ENCODE data around the gene TMEM271. TPM values are rescaled to one million over a fixed set of nuclear protein-coding genes. Genes with fewer than 3 reads are reported as not detected.
"Not testable (repeated sequence)": the region's sequence is repeated elsewhere in the genome, so short reads cannot be mapped to it uniquely, and the experiment has no call there.

TMEM271 gene
- total RNA-seq, 2 donors from 2014 or later: not detected

- no peak for ATAC-seq (replicated peaks in 1 of 2)
- no peak overlapping the region for H3K4me3 Mint-ChIP-seq
- H3K9me3 Mint-ChIP-seq: peaks cover 8 to 19% of the 10 kb centered on the region in 2 donors
- H3K4me1 Mint-ChIP-seq (ENCODE audit: low read depth): no peaks in the 10 kb centered on the region
- no peak overlapping the region for H3K27ac Mint-ChIP-seq
- H3K27me3 Mint-ChIP-seq (ENCODE audit: low read depth): no peaks in the 10 kb centered on the region
- DNase-seq: no peak
- H3K36me3 Mint-ChIP-seq (ENCODE audit: insufficient read depth in 2 of 2): no peaks in the 10 kb centered on the region
Observed at GRCh38 chr4:560061-560460, 16.0 kb downstream of the TMEM271 start.

- Mint-ChIP-seq H3K4me1 (ENCODE audit: low read depth) (no peaks in the 10 kb centered on the region), H3K27ac (no peak overlapping the region), H3K9me3 (peaks cover 2 to 8% of the 10 kb centered on the region in 2 donors), H3K27me3 (ENCODE audit: low read depth) (no peaks in the 10 kb centered on the region), H3K4me3 (no peak overlapping the region), H3K36me3 (ENCODE audit: insufficient read depth in 2 of 2) (peaks cover 2 to 6% of the 10 kb centered on the region in 2 donors)
- DNase-seq: no peak
- ATAC-seq (replicated peaks in 1 of 2): no peak
Observed at GRCh38 chr4:555566-556275, 20.4 kb downstream of the TMEM271 start.

- DNase-seq; H3K36me3 Mint-ChIP-seq (ENCODE audit: insufficient read depth in 2 of 2); H3K4me3 Mint-ChIP-seq; H3K27me3 Mint-ChIP-seq (ENCODE audit: low read depth); H3K4me1 Mint-ChIP-seq (ENCODE audit: low read depth); H3K9me3 Mint-ChIP-seq; H3K27ac Mint-ChIP-seq; ATAC-seq (replicated peaks in 1 of 2): not testable (repeated sequence)
Observed at GRCh38 chr4:554793-555320, 21.2 kb downstream of the TMEM271 start.

GRCh38 chr4:552019-552418, 24.1 kb downstream of the TMEM271 start:
- Mint-ChIP-seq H3K4me3 (no peak overlapping the region), H3K4me1 (ENCODE audit: low read depth) (no peaks in the 10 kb centered on the region), H3K27me3 (ENCODE audit: low read depth) (peaks cover 12% of the 10 kb centered on the region), H3K27ac (no peak overlapping the region), H3K9me3 (peaks cover 0 to 5% of the 10 kb centered on the region in 2 donors), H3K36me3 (ENCODE audit: insufficient read depth in 2 of 2) (peaks cover 2 to 8% of the 10 kb centered on the region in 2 donors)
- DNase-seq (no peak), ATAC-seq (replicated peaks in 1 of 2) (no peak)

DNA sequence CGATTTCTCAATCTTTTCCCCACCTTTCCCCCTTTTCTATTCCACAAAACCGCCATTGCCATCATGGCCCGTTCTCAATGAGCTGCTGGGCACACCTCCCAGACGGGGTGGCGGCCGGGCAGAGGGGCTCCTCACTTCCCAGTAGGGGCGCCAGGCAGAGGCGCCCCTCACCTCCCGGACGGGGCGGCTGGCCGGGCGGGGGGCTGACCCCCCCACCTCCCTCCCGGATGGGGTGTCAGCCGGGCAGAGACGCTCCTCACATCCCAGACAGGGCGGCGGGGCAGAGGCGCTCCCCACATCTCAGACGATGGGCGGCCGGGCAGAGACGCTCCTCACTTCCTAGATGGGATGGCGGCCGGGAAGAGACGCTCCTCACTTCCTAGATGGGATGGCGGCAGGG, 25.8 kb downstream of the TMEM271 start:
- H3K27ac Mint-ChIP-seq; H3K9me3 Mint-ChIP-seq; H3K36me3 Mint-ChIP-seq (ENCODE audit: insufficient read depth in 2 of 2); ATAC-seq (replicated peaks in 1 of 2); H3K4me1 Mint-ChIP-seq (ENCODE audit: low read depth); H3K4me3 Mint-ChIP-seq; DNase-seq: not testable (repeated sequence)
- H3K27me3 Mint-ChIP-seq (ENCODE audit: low read depth): peaks cover 12% of the 10 kb centered on the region

DNA sequence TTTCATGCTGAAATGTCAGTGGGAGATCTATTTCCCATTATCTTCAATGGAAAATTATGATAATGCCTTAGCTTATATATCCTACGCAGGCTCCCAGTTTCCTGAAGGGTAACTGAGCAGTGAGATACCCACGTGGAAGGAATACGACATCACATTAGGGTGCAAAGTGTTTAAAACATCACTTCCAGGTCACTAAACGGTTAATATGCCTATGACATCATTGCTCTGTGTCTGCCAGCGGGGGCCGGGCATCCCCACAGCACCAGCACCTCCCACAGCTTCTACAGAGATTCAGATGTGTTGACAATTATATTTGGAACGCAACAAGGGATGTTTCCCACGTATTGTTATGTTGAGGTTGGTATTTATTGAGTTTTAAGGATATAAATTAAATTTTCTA, 27.1 kb downstream of the TMEM271 start:
- Mint-ChIP-seq H3K27ac (no peak overlapping the region), H3K27me3 (ENCODE audit: low read depth) (peaks cover 12% of the 10 kb centered on the region), H3K9me3 (peaks cover 2 to 11% of the 10 kb centered on the region in 2 donors)

GRCh38 chr4:545612-546011, 30.5 kb downstream of the TMEM271 start:
- Mint-ChIP-seq H3K4me3 (no peak overlapping the region), H3K9me3 (peaks cover 3 to 14% of the 10 kb centered on the region in 2 donors), H3K4me1 (ENCODE audit: low read depth) (no peaks in the 10 kb centered on the region), H3K27me3 (ENCODE audit: low read depth) (peaks cover 12% of the 10 kb centered on the region), H3K27ac (no peak overlapping the region), H3K36me3 (ENCODE audit: insufficient read depth in 2 of 2) (peaks cover 0 to 2% of the 10 kb centered on the region in 2 donors)
- DNase-seq (no peak), ATAC-seq (replicated peaks in 1 of 2) (no peak)

More for the DNA sequence above, 27.1 kb downstream of the TMEM271 start:
- no peak for ATAC-seq (replicated peaks in 1 of 2)
- H3K36me3 Mint-ChIP-seq (ENCODE audit: insufficient read depth in 2 of 2): peaks cover 2 to 8% of the 10 kb centered on the region in 2 donors
- H3K4me1 Mint-ChIP-seq (ENCODE audit: low read depth): no peaks in the 10 kb centered on the region
- no peak for DNase-seq
- H3K4me3 Mint-ChIP-seq: no peak overlapping the region

GRCh38 chr4:544386-545105, 31.5 kb downstream of the TMEM271 start:
- no peak overlapping the region for H3K4me3 Mint-ChIP-seq
- DNase-seq (no peak), ATAC-seq (replicated peaks in 1 of 2) (no peak)
- H3K36me3 Mint-ChIP-seq (ENCODE audit: insufficient read depth in 2 of 2): peaks cover 0 to 2% of the 10 kb centered on the region in 2 donors
- peaks cover 3 to 14% of the 10 kb centered on the region in 2 donors for H3K9me3 Mint-ChIP-seq
- peaks cover 9% of the 10 kb centered on the region for H3K27me3 Mint-ChIP-seq (ENCODE audit: low read depth)
- H3K4me1 Mint-ChIP-seq (ENCODE audit: low read depth): no peaks in the 10 kb centered on the region
- no peak overlapping the region for H3K27ac Mint-ChIP-seq

DNA sequence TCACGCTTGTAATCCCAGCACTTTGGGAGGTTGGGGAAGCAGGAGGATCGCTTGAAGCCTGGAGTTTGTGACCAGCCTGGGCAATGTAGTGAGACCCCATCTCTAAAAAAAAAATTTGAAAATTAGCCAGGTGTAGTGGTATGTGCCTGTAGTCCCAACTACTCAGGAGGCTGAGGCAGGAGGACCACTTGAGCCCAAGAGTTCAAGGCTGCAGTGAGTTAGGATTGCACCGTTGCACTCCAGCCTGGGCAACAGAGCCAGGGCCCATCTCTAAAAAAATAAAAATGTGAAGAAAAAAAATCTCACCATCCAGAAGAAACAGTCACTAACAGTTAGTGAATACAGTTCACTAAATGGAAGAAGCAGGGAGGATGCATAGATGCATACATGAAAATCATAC, 34.8 kb downstream of the TMEM271 start:
- ATAC-seq (replicated peaks in 1 of 2) (peak in 1 of 2 donors; percentile 51), DNase-seq (no peak)
- Mint-ChIP-seq H3K4me3 (no peak overlapping the region), H3K4me1 (ENCODE audit: low read depth) (no peaks in the 10 kb centered on the region), H3K27ac (no peak overlapping the region), H3K9me3 (peaks cover 5 to 13% of the 10 kb centered on the region in 2 donors), H3K27me3 (ENCODE audit: low read depth) (no peaks in the 10 kb centered on the region), H3K36me3 (ENCODE audit: insufficient read depth in 2 of 2) (peaks cover 0 to 15% of the 10 kb centered on the region in 2 donors)

GRCh38 chr4:538542-539142, 37.5 kb downstream of the TMEM271 start:
- no peak overlapping the region for H3K4me3 Mint-ChIP-seq
- no peak overlapping the region for H3K27ac Mint-ChIP-seq
- H3K9me3 Mint-ChIP-seq: peaks cover 2 to 5% of the 10 kb centered on the region in 2 donors
- no peaks in the 10 kb centered on the region for H3K27me3 Mint-ChIP-seq (ENCODE audit: low read depth)
- ATAC-seq (replicated peaks in 1 of 2): no peak
- DNase-seq: no peak
- peaks cover 2 to 22% of the 10 kb centered on the region in 2 donors for H3K36me3 Mint-ChIP-seq (ENCODE audit: insufficient read depth in 2 of 2)
- no peaks in the 10 kb centered on the region for H3K4me1 Mint-ChIP-seq (ENCODE audit: low read depth)

DNA sequence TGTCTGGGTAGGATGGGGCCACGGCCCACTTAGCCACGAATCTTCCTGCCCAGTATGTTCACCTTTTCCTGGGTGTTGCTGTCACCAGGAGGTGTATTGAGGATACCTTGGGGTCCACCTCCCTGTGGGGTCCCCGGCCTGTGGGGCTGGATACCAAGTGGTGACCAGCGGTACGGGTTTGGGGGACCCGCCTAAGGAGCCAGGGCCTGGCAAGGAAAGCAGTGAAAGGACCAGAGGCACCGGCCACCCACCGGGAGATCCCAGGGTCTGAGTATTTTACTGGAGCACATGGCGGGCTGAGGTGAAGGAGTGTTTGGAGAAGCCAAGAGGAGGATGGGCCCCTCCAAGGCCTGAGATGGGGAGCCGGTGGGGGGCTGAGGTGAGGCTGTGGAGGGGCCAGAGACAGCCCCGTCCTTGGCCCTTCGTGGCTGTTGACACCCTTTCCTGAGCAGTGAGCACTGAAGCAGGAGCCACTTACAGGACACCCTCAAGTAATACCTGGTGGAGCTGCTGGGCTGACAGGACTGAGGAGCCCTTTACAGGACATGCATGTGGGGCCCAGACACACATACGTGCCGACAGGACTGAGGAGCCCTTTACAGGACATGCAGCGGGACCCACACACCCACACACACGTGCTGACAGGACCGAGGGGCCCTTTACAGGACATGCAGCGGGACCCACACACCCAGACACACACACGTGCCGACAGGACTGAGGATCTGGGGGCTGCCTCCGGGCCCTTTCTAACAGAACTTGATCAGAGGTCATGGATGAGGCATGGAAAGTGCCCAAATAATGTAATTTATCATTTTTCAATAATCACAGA, 38.4 kb downstream of the TMEM271 start:
- H3K27ac Mint-ChIP-seq: no peak overlapping the region
- ATAC-seq (replicated peaks in 1 of 2): no peak
- no peak overlapping the region for H3K4me3 Mint-ChIP-seq
- peaks cover 2 to 26% of the 10 kb centered on the region in 2 donors for H3K36me3 Mint-ChIP-seq (ENCODE audit: insufficient read depth in 2 of 2)
- DNase-seq: no peak
- no peaks in the 10 kb centered on the region for H3K4me1 Mint-ChIP-seq (ENCODE audit: low read depth)
- peaks cover 2 to 3% of the 10 kb centered on the region in 2 donors for H3K9me3 Mint-ChIP-seq
- H3K27me3 Mint-ChIP-seq (ENCODE audit: low read depth): no peaks in the 10 kb centered on the region

DNA sequence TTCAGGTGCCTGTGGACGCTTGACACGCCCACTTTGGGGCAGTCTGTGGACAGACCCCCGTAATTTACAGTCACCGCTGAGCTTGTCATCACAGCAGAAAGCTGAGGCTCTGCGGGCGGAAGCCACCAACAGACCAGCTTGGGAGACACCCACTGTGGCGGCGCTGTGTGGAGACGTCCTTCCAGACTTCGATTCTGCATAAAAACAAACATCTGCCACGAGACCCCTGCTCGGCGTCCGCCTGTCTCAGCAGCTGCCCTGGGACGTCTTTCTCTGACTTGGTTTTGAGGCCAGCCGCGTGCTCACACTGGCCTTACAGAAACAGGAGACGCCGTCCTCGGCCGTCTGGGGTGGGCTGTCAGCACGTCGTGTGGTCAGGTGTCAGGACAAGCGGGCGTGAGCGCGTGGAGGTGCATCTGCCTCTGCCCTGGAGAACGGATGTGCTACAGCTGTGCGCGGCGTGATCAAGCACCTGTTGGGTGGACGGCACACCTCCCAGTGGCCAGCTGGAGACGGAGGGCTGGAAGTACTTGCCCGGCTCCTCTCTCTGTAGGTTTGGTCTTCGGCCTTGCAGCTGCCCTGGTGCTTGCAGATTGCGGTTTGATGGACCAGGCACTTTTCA, 39.6 kb downstream of the TMEM271 start:
- H3K9me3 Mint-ChIP-seq: peaks cover 2 to 7% of the 10 kb centered on the region in 2 donors
- no peaks in the 10 kb centered on the region for H3K4me1 Mint-ChIP-seq (ENCODE audit: low read depth)
- no peak overlapping the region for H3K4me3 Mint-ChIP-seq
- H3K27me3 Mint-ChIP-seq (ENCODE audit: low read depth): no peaks in the 10 kb centered on the region
- peaks cover 9 to 32% of the 10 kb centered on the region in 2 donors for H3K36me3 Mint-ChIP-seq (ENCODE audit: insufficient read depth in 2 of 2)
- no peak for DNase-seq
- ATAC-seq (replicated peaks in 1 of 2): no peak
- H3K27ac Mint-ChIP-seq: no peak overlapping the region

All from activated T-cell treated with anti-CD3 and anti-CD28 coated beads, Interleukin-2, amount 50 U/mL, for 72 hours (primary cell).